Subcutaneous adipose tissue (tissue), 4 donors: Measurements from ENCODE around the gene NSMF. TPM values are rescaled to one million over a fixed set of nuclear protein-coding genes. Genes with fewer than 3 reads are reported as not detected.

Source experiments
- total RNA-seq, 4 donors: library from RNA; depleted of rRNA; stranded (reverse); fragments of >200 nt; gene quantifications; one replicate each; pipeline ENCODE4 v1.1.0, GENCODE V29; 2016
- TF ChIP-seq, protein P1 (sequence below): fragments of 450-650 bp; IDR thresholded peaks from one replicate; pipeline ENCODE4 v1.5.1; 2016; ENCODE audit warnings: low read depth, mild to moderate bottlenecking, control low read depth, antibody characterized with exemption, moderate library complexity

NSMF gene
- total RNA-seq, 4 donors from 2014 or later: 17.7 to 37.5 (median 25.2) TPM

DNA sequence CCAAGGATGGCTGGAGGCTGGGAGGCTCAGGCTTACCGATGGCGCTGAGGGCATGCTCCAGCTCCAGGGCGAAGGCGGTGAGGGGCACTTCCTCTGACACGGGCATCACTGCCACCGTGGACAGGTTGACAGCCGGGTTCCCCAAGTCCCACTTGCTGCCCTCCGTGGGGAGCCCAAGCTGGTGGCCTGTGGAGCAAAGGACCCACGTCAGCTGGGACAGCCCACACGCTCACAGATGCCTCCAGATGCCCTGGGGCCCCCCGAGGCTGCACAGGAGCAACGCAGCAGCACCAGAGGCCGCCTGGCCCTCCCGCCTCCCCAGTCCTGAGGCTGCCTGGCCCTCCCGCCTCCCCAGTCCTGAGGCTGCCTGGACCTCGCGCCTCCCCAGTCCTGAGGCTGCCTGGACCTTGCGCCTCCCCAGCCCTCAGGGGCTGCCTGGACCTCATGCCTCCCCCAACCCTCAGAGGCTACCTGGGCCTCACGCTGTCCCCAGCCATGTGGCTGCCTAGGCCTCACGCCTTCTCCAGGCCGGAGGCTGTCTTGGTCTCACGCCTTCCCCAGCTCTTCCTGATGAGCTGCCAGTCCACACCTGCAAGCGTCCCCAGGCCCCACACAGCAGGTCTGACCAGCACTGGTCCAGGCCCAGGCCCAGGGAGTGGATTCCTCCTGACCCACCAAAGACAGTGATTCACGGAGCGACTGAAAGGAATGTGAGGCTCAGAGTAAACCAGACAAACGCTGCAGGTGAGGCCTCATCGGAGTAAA lies 25.6 kb upstream of the NSMF start:
- TF ChIP-seq, protein P1, sequence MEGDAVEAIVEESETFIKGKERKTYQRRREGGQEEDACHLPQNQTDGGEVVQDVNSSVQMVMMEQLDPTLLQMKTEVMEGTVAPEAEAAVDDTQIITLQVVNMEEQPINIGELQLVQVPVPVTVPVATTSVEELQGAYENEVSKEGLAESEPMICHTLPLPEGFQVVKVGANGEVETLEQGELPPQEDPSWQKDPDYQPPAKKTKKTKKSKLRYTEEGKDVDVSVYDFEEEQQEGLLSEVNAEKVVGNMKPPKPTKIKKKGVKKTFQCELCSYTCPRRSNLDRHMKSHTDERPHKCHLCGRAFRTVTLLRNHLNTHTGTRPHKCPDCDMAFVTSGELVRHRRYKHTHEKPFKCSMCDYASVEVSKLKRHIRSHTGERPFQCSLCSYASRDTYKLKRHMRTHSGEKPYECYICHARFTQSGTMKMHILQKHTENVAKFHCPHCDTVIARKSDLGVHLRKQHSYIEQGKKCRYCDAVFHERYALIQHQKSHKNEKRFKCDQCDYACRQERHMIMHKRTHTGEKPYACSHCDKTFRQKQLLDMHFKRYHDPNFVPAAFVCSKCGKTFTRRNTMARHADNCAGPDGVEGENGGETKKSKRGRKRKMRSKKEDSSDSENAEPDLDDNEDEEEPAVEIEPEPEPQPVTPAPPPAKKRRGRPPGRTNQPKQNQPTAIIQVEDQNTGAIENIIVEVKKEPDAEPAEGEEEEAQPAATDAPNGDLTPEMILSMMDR: no peak

DNA sequence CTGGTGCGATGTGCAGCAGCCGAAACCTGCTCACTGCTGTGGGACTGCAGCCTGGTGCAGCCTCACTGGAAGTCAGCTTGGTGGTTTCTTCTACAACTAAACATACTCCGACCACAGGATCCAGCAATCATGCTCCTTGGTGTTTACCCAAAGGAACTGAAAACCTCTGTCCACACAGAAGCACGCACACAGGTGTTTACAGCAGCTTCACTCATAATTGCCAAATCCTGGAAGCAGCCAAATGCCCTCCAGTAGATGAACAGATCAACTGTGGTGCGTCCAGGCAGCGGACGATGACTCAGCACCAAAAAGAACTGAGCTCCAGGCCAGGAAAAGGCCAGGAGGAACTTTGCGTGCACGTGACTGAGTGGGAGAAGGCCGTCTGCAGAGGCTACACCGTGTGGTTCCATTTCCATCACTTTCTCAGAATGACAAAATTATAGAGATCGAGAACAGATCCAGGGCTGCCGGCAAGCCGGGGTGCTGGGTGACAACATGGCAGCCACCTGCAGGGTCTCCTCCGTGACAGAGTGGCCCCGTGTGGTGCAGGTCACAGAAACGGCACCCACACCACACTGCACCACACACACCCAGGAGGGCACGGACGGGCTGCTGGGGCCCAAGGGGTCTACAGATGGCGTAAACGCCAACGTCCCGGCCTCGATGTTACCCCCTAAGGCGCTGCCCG lies 23.1 kb upstream of the NSMF start:
- TF ChIP-seq, protein P1: no peak

DNA sequence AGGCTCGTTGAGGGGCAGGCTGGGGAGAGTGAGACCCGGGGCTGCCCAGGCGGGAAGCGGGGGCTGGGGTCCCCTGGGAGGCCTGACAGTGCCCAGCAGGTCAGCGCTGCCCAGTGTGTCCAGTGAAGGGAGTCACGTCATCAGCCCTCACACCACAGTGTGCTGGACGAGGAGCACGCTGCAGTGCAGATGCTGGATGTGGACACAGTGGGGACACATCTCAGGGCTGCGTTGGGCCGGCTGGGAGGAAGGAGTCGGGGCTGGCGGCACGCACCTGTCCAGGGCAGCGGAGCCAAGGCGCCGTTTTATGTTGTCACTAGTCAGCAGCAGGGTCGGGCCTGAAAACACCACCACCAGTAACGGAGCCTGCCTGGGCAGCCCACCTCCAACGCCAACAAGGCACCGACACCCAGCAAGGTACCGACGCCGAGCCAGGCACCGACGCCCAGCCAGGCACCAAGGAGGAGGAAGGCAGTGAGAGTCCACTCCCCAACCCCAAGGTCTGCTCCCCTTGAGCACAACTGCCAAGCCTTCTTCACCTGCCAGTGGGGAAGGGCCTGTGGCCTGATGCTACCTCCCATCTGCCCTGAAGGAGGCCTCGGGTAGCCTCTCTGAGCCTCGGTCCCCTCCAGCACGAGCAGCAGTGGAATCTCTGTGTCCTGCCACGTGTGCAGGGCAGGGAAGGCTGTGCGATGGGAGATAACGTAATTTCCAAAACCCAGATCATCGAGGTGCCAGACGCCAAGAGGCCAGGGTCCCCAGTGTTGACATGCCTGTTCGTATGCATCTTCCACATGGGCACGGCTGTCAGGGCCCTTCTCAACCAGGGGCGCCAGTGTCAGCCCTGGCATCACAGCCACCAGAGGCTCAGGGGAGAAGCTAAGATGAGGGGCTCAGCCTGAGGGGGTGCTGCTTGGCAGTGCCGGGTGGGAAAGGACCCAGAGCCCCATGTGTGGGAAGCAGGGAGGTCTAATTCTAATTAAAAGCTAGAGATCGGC lies 21.9 kb upstream of the NSMF start:
- TF ChIP-seq, protein P1: no peak

DNA sequence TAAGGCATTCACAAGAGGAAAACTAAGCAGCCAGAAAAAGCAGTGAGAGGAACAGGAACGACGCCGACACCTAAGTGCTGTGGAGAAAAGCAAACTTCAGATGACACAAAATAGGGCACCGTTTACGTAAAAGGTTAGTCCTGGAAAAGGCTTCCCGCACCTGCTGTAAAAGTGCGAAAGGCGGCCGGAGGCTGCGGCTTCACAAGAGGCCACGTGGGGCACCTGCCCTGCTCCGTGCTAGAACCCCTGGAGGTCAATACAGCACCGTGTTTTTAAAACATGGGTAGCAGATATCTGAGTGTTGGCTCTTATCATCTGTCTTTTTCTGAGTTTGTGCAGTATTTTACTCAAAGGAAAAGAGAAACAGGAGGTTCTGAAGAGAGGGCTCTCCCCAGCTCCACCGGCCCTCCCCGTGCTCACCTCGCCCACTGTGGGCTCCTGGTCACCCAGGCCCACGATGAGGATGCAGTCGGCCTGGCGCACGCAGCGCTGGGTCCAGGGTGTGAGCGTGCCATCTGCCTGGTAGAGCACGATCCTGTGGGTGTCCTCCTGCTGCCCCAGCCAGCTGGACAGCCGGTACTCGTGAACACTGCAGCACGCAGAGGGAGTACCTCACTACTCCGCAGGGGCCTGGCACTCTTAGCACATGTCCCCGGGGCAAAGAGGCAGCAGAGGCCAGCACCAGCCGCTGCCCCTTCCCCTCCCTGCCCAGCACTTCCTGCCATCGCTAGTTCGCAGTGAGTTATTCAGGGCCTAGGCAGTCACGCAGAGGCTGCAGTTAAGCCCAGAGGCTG lies 21.0 kb upstream of the NSMF start:
- TF ChIP-seq, protein P1: no peak

DNA sequence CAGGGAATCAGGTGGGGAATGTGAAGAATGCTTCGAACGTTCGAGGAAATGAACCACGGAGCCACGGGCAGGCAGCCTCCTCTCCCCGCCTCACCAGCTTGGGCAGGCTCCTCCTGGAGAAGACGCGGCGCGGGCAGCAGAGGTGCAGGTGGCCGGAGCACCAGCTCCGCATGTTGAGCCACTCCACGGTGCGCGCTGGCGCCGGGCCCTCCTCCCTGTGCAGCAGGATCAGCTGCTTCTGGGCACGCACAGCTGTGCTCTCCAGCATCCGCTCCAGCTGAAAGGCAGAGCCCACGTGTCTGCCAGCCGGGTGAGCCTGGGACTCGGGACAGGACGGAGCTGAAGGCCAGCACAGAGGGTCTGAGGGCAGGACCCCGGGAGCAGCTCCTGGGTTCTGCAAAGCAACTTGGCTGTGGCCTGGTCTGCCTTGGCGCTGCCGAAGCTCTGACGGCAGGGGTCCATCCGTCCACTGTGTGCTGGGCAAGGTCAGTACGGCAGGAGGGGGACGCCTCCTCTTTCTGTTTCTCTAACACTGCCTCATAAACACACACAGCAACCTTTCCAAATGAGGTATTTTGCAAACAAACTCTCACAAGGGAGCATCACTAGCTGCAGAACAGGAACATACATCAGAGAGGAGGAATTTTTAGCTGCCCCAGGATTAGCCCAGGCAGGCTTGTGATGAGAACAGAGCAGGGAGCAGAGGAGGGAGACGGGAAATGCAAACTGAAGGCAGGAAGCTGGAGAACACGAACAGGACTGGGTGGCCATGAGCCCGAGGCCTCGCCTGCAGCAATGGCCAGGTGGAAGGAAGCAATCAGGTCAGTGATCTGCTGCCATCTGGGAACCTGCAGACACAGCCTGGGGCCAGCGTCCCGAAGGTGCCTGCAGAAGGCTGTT lies 20.1 kb upstream of the NSMF start:
- TF ChIP-seq, protein P1: no peak

DNA sequence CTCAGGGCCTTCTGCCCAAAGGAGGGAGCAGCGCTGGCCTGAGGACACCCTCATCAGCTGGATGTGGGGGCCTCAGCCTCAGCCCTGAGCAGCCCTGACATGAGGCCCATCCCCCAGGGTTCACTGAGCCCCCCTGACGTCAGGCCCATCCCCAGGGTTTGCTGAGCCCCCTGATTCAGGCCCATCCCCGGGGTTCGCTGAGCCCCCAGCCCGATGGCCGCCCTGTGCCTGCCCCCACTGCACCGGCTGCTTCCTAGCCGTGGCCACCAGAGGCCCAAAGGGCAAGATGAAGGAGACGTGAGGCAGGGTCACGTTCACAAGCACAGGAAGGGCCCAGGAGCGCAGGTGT lies 19.5 kb upstream of the NSMF start:
- TF ChIP-seq, protein P1: no peak
